Thyroid gland (tissue), 4 donors: ENCODE data around the gene ALDH1A2. TPM values are rescaled to one million over a fixed set of nuclear protein-coding genes. Genes with fewer than 3 reads are reported as not detected.

Experiments used
- DNase-seq, 2 donors: peaks; one replicate each; pipeline ENCODE4 v3.0.0-alpha.2; 2019
- H3K27ac ChIP-seq, 3 donors: fragments of 200-600 bp; sonication (generic); 1 replicate in 2 of 3; 2 replicates in 1 of 3; pipeline ENCODE4 v1.5.1; 2016 to 2019; ENCODE audit warnings: mild to moderate bottlenecking in 1 of 3, moderate library complexity in 1 of 3
- H3K27me3 ChIP-seq: fragments of 200-600 bp; sonication (generic); one replicate; pipeline ENCODE4 v1.5.1; 2019
- H3K36me3 ChIP-seq, 2 donors: fragments of 200-600 bp; sonication (generic); one replicate each; pipeline ENCODE4 v1.5.1; 2016 to 2019
- H3K4me1 ChIP-seq, 2 donors: fragments of 200-600 bp; sonication (generic); one replicate each; pipeline ENCODE4 v1.5.1; 2017 to 2019
- H3K4me3 ChIP-seq, 3 donors: fragments of 200-600 bp; sonication (generic); replicated peaks in 1 of 3; 1 replicate in 2 of 3; 2 replicates in 1 of 3; pipeline ENCODE4 v1.5.1; 2016; ENCODE audit warnings: mild to moderate bottlenecking in 1 of 3
- H3K9me3 ChIP-seq: fragments of 200-600 bp; sonication (generic); one replicate; pipeline ENCODE4 v1.5.1; 2017
- CTCF ChIP-seq, 6 experiments: fragments of 200-600 bp in 3 of 6; fragments of 450-650 bp in 3 of 6; sonication (generic) in 3 of 6; IDR thresholded peaks; one replicate each; pipeline ENCODE4 v1.5.1; 2016 to 2019; ENCODE audit warnings: antibody characterized with exemption in 6 of 6, mild to moderate bottlenecking in 2 of 6, inconsistent platforms in 1 of 6, moderate library complexity in 1 of 6
- POLR2A ChIP-seq, 2 donors: fragments of 450-650 bp; IDR thresholded peaks; one replicate each; pipeline ENCODE4 v1.6.1; 2017; ENCODE audit warnings: antibody characterized with exemption in 2 of 2, mild to moderate bottlenecking in 2 of 2, moderate library complexity in 1 of 2
- WGBS, 2 donors: methylation state at CpG; one replicate each; pipeline ENCODE4 v1.1.5; 2017; 5-methylcytosine and 5-hydroxymethylcytosine counted together
- intact Hi-C: fragments of 100-400 bp; cut with DNase I; formaldehyde crosslinking; loops from one replicate; pipeline ENCODE4 v1.15.1; 2023
- total RNA-seq, 4 donors: library from RNA; depleted of rRNA; stranded (reverse); fragments of >200 nt; gene quantifications; one replicate each; pipeline ENCODE4 v1.2.3, GENCODE V29; 2016

The ALDH1A2 gene
- total RNA-seq, 4 donors from 2014 or later: 0.98 to 12.4 (median 7.3) TPM

DNA sequence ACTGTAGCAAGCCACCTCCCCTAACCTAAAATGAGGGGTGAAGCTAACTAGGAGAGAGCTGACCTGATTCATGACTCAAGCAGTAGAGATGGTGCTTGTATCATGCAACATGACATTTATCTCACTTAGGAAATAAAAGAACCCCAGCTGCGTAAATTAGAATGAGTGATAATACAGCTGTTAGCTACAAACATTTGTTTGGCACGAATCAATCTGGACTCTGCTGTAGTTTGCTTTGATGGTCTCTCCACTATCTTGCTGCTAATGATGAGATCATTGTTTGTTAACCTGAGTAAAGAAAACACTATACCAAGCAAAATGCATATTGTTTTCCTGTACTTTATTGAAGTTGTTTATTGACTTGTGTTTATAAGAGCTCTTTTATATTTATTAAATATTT is 92.6 kb downstream of the ALDH1A2 start:
- WGBS, 2 donors: 77 to 78% methylated on average over 2 of the region's 2 CpGs
- no peak overlapping the region for H3K4me3 ChIP-seq
- H3K36me3 ChIP-seq: no peaks in the 10 kb centered on the region
- H3K27ac ChIP-seq: no peak overlapping the region
- no peaks in the 10 kb centered on the region for H3K4me1 ChIP-seq
- no peaks in the 10 kb centered on the region for H3K9me3 ChIP-seq
- no peak for DNase-seq
- intact Hi-C loops: no loop called here
- TF ChIP-seq POLR2A (IDR thresholded peaks at IDR 0.05) (no peak), CTCF (IDR thresholded peaks at IDR 0.05) (no peak)
- H3K27me3 ChIP-seq: no peaks in the 10 kb centered on the region

DNA sequence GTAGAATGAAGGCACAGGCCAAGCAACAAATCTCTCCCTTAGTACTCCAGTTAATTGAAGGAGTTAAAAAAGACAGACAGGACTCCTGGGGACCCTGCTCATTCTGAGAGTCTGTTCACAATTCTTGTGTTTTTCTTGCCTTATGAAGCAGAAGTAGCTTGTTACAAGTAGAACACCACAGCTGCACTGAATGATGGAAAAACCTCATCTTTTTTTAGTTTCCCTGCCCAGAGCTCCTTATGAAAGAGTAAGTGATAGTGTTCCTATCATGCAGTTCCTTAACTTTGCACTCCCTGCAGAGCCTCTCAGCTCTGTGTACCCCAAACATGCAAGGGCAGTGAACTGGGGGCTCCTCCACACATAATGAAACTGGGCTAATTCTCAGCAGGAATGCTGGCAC is 95.5 kb downstream of the ALDH1A2 start:
- Histone ChIP-seq H3K4me3 (no peak overlapping the region), H3K27me3 (no peaks in the 10 kb centered on the region), H3K4me1 (no peaks in the 10 kb centered on the region), H3K36me3 (no peaks in the 10 kb centered on the region), H3K9me3 (no peaks in the 10 kb centered on the region), H3K27ac (no peak overlapping the region)
- no peak for DNase-seq
- TF ChIP-seq CTCF (IDR thresholded peaks at IDR 0.05): no peak
- TF ChIP-seq POLR2A (IDR thresholded peaks at IDR 0.05): no peak
- intact Hi-C loops: no loop called here

DNA sequence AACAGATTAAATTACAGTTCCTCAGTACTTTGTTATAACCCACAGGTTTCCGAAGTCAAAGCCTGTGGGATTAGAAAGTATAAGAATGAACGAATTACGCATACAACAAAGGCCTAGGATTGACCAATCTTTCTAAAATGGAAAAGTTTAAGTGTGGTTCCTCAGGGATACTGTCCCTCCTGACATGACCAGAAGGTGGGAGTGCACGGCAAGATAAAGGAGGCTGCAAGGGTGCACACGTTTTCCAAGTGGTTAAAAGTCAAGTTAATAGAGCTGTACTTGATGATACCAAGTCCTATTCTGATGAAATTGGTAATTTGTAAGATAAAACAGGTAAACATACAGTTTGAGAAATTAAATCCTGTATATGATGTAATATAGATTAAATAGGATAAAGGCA is 96.2 kb downstream of the ALDH1A2 start:
- Histone ChIP-seq H3K27me3 (no peaks in the 10 kb centered on the region), H3K9me3 (no peaks in the 10 kb centered on the region), H3K27ac (no peak overlapping the region), H3K4me1 (no peaks in the 10 kb centered on the region), H3K4me3 (no peak overlapping the region), H3K36me3 (no peaks in the 10 kb centered on the region)
- no peak for DNase-seq
- WGBS, 2 donors: 70 to 74% methylated on average over 5 of the region's 5 CpGs
- TF ChIP-seq CTCF (IDR thresholded peaks at IDR 0.05): no peak
- TF ChIP-seq POLR2A (IDR thresholded peaks at IDR 0.05): no peak
- intact Hi-C loops: no loop called here

- H3K27me3 ChIP-seq: no peaks in the 10 kb centered on the region
- no peak overlapping the region for H3K4me3 ChIP-seq
- DNase-seq: no peak
- TF ChIP-seq CTCF (IDR thresholded peaks at IDR 0.05): no peak
- TF ChIP-seq POLR2A (IDR thresholded peaks at IDR 0.05): no peak
- 83 to 92% methylated on average over 4 of the region's 4 CpGs for WGBS, 2 donors
- H3K9me3 ChIP-seq: no peaks in the 10 kb centered on the region
- intact Hi-C loops: no loop called here
- H3K4me1 ChIP-seq: no peaks in the 10 kb centered on the region
- H3K27ac ChIP-seq: no peak overlapping the region
- no peaks in the 10 kb centered on the region for H3K36me3 ChIP-seq
These were observed 102.6 kb downstream of the ALDH1A2 start for GRCh38 chr15:57962887-57963286.

GRCh38 chr15:57961919-57962318 is 103.6 kb downstream of the ALDH1A2 start:
- TF ChIP-seq CTCF (IDR thresholded peaks at IDR 0.05) (no peak), POLR2A (IDR thresholded peaks at IDR 0.05) (no peak)
- WGBS, 2 donors: 87 to 93% methylated on average over 4 of the region's 4 CpGs
- Histone ChIP-seq H3K27me3 (no peaks in the 10 kb centered on the region), H3K27ac (no peak overlapping the region), H3K9me3 (no peaks in the 10 kb centered on the region), H3K4me1 (no peaks in the 10 kb centered on the region), H3K4me3 (no peak overlapping the region), H3K36me3 (no peaks in the 10 kb centered on the region)
- DNase-seq: no peak
- intact Hi-C loops: no loop called here
